Activated CD4-positive, alpha-beta T cell treated with anti-CD3 and anti-CD28 coated beads for 1 hour (primary cell): ENCODE results near the gene CPE.
"Not testable (repeated sequence)": the region's sequence is repeated elsewhere in the genome, so short reads cannot be mapped to it uniquely, and the experiment has no call there.

Experiments
- DNase-seq: peaks from one replicate; pipeline ENCODE4 v3.0.0-alpha.2; 2020

Gene CPE

DNA sequence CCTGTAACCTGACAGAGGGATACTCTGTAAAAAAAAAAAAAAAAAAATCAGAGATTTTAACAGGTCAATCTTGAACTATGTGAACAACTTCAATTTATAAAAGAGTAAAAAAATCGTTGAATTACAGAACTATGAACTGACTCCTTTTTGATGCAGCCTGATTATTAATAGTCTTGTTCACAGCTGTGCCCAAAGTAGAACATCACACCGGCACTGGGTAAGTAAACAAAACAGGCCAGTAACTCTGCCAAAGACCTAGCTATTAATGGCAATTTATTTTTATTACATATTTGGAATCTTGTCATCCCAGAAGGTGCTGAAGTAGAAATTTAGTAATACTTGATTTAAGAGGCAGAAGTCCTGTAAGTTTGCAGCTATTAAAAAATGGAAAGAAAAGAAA, 31.4 kb downstream of the CPE start:
- DNase-seq, result no peak

DNA sequence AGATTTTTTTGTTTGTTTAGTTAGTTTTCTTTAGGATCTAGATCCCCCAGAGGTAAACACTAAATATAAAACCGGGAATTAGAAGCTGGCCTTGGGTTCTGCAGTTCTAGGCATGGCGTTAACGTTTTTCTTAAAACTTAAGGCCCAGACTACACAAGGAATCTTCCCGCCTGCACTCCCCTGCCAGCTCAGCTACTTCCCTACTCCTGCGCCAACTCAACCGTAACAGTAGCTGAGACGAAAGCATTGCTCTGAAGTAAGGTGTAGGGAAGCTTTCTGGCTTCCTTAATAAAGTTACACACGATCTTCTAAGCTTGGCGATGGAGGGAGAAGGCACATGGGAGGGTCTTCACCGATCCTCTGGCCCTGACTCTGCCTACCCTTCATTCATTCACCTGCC, 37.1 kb downstream of the CPE start:
- DNase-seq, result no peak

DNA sequence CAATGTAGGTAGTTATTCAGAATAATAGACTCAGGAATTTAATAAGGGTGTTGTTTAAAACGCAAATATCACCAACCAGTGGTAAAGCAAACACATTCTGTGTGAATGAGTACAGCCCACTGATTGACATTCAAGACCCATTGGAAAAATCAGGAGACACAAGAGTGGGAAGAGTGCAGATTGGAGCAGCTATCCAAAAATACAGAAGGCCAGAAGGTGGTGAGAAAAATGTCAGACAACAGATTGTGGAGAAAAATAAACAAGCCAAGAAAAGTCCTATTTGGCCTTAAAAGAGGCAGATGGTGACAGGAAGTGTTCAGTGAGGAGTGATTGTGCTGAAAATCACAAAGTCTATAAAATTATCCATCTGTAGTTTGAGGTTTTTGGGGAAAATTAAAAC, 39.3 kb downstream of the CPE start:
- DNase-seq, result no peak

DNA sequence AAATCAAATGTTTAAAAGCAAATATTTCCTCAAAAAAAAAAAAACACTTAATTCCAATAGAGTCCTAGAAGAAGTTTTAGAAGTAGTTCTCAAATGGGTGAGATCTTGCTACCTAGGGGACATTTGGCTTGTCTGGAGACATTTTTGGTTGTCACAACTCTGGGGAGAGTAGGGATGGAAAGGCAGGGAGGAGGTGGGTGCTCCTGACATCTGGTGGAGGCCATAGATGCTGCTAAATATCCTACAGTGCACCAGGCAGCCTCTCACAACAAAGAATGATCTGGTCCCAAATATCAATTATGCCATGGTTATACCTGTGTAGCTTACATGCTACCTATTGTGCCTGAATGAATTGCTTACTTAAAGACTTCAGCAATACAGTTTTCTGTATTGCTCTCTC, 46.8 kb downstream of the CPE start:
- no peak for DNase-seq

DNA sequence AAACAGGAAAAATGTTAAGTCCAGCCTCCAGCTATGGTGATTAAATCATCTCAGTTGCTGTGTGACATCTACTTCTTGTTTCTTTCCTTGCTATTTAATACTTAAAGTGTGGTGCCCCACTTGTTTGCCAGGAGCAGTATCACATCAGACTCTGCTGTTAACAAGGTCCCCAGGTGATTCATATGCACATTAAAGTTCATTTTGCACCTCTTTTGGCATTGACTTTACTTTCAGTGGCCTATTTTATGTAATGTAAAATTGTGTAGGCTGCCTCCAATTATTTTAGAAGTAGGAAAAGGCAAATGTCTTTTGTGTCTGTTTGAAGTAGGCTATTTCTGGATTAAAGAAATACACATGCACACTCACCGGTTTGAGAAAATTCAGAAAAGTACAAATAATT, 47.5 kb downstream of the CPE start:
- no peak for DNase-seq

DNA sequence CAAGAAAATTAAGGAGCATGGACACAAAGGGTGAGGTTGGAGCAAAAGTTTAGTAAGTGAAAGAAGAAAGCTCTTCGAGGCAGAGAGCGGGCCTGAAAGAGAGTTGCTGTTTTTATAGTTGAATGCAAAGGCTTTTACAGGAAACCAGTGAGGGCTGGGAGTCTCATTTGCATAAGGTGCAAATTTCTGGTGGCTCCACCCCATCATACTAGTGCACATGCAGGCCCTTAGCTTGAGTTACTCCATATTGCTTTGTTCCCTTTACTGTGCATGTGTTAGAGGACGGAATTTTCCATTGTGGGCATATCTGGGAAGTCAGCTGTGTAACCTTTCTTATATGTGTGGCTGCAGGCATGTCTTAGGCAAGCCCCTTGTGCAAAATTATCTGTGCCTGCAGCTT, 48.0 kb downstream of the CPE start:
- no peak for DNase-seq

DNA sequence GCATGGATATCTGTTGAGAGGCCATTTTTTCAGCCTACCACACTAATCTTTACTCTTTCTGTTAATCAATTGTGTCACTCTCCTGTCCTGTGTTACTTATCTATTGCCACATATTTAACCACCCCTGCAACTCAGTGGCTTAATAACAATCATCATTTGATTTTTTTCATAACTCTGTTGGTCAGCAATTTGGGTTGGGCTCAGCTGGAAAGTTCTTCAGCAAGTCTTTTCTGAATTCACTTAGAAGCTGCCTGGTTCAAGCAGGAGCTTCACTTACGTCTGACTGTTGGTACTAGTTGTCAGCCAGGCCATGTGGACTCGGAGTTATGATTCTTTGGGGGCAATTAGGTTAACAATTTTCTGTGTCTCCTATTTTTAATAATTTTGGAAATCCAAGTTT, 50.1 kb downstream of the CPE start:
- DNase-seq, result no peak

DNA sequence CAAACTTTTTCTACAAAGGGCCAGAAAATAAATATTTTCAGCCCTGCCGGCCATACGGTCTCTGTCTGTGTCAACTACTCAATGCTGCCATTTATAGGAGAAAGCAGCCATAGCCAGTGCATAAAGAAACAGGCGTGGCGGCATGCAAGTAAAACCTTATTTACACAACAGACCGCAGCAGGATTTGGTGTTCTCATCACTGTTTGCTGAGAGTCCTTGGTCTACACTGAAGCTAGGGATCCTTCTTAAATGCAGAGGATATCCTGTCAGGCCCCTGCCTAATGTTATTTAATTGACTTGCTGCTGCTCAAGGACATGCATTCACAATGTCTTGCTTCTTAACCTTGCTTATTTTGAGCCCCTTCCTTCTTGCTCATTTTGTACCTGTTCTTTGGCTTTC, 54.7 kb downstream of the CPE start:
- no peak for DNase-seq

DNA sequence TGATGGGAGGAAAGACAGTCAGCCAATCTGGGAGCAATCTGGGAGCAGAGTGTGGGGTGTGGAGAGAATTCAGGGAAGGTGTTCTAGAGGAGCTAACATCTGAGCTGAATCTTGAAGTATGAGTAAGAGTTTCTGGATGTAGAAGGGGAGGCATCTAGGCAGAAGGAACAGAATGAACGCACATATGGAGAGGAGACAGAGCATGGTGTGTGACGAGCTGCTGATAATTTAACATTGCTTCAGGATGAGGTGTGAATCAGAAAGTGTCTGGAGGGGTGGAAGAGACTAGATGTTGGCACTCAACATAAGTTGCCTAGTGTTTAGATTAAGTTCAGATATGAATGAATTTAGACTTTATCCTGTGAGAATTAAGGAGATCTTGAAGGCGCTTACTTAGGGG, 58.9 kb downstream of the CPE start:
- DNase-seq, result no peak

DNA sequence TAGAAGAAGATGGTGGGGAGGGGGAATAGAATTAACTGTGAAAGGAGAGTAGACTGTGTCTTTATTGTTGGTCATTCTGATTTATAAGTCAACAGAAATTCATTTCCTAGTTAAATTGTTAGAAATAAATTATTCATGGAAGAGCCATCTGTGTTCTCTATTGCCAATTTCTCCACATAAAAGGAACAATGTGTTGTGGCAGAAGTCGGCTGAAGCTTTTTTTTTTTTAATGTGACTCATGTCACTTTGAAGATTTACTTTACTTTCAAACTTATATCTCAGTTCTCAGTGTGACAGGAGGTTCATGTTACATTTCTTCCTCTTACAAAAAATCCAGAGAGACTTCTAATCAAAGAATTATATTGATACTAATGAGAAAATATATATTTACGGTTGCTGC, 60.5 kb downstream of the CPE start:
- no peak for DNase-seq

DNA sequence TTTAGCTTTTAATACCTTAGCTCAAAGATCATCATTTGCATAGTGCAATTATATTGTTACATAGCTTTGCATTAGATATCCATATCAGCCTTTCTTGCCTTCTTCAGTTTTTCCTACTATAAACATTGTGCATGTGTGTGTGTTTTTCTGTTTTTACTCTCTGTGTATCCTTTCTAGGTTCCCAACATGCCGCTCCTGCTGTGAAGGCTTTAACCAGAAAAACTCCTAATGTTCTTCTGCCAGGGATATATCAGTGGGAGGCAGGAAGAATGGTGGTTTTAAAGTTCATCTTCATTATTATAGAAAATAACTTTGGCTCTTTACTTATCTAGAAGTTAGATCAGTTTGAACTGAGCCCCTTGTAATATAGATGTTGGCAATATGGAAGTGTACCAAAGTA, 61.2 kb downstream of the CPE start:
- DNase-seq, result no peak

DNA sequence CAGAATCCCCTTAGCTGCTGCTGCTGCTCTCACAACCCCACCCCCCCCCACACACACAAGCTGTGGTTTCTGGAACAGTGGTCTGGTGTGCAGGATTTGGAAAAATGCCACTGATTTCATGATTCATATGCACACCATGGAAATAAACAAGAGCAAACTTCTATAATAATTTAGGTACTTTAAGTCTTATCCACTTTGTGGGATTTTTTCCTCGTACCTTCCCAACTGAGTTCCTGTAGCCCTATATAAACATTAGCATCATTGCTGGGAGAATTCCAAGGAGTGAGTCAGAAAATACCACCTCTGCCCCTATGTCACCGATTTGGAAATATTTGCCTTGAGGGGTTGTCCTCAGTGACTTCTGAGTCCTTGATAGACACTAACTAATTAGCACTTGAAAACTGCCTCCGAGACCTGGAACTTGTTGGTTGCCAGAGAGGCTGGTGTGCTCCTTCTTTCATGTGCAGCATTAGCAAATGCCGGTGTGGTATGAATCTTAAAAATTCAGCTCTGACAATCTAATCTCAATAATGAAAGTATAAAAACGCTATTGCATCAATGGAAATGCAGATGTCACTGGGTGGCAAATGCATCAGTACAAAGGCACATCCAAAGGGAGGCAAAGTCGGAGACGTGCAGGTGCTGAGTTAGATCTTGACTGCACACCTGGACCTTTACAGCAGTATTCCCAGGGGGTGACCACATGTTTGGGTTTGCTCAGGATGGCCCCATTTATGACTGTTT, 61.8 kb downstream of the CPE start:
- no peak for DNase-seq

DNA sequence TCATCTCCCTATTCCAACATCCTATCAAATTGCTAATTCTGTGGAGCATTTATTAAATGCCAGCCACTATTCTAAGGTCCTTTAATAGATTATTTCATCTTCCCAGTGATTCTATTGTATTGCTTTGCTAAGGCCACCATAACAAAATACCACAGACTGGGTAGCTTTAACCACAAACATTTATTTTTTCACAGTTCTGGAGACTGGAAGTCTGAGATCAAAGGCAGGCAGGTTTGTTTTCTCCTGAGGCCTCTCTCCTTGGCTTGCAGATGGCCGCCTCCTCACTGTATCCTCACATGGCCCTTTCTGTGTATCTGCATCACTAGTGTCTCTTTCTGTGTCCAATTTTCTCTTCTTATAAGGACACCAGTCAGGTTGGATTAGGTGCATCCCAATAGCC, 64.5 kb downstream of the CPE start:
- no peak for DNase-seq

DNA sequence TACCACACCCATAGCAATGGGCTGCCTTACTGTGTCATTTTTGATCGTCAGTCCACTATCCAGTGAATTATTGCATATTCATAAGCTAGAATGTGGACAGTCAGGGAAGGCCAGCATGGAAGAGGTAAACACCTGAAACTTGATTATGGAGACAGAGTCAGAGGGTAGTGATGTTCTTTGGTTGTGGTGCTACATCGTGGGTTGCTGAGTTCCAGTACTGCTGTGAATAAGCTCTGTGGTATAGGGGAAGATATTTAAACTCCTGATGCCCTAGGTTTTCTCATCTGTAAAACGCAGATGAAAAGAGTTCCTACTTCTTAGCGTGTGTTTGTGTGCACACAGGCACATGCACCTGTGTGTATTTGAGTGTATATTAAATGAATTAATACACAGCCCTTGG, 69.9 kb downstream of the CPE start:
- no peak for DNase-seq

DNA sequence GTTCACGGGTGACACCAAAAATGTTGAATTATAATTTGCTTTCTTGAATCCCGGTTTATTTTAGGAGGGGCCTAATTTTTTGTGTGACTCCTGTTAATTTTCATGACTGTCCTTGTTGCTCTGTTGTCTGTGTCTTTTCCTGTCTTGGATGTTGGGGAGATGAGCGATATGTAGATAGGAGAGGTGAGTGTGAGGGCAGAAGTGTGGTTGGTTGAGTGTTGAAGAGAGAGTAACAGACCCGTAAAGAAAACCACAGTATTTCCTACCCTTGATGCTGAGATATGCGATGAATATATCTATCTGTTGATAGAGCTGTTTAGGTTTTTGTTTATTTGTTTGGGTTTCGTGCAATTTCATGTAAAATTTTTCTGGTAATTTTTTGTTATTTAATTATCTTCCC, 70.5 kb downstream of the CPE start:
- DNase-seq, result no peak

DNA sequence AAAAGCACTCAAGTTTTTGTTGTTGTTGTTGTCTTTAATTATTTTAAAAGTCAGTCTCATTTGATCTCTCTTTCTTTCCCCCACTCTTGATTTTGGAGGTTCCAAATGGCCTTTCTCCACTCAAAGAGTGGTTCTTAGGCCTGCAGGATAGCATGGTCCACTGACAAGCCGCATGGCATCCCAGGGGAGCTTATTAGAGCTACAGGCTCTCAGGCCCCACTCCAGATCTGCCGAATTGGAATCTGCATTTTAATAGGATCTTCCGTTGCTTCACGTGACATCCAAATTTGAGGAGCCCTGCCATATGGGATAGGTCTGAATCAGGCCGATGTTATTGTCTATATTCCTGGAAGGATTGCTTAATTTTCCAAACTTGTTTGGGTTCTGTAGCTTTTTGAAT, 72.1 kb downstream of the CPE start:
- no peak for DNase-seq

DNA sequence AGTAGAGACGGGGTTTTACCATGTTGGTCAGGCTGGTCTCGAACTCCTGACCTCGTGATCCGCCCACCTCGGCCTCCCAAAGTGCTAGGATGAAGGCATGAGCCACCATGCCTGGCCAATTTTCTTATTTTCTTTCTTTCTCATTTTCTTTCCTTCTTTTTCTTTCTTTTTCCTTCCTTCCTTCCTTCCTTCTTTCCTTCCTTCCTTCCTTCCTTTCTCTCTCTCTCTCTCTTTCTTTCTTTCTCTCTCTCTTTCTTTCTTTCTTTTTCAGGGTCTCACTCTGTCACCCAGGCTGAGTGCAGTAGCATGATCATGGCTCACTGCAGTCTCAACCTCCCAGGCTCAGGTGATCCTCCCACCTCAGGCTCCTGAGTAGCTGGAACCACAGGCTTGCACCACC, 74.3 kb downstream of the CPE start:
- not testable (repeated sequence) for DNase-seq

DNA sequence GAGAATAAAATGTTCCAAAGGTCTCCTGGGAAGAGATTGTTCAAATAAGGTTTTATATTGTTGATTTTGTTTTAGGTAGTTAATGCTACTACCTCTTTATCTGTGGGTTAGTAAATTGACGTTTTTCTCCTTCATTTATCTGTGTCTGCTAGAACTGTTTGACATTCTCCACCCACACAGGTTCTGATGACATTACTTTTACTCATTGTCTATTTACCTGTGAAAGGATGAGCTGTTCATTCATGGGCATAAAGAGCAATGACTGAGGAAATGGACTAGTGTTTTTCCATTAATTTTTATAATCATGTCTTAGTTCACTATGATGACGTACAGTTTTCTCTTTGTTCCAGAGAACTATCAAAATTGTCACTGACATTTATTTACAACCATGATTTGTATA, 75.6 kb downstream of the CPE start:
- no peak for DNase-seq

DNA sequence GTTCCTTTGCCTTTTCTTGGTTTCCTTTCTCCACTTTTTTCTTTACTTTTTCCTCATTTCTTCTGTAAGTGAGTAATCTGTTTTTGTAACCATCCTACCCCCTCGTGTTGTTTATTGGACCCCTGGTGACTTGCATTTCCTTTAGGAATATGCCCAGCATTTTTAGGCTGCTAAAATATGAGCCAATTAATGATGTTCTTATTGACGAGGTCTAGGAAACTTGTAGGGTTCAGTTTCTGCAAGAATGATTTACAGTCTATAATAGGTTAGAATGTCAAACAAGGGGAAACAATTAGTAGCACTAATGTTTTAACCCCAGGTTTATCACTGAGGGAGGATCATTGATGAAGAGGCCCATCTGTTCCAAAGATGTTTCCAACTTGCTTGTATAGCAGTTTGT, 79.0 kb downstream of the CPE start:
- no peak for DNase-seq

DNA sequence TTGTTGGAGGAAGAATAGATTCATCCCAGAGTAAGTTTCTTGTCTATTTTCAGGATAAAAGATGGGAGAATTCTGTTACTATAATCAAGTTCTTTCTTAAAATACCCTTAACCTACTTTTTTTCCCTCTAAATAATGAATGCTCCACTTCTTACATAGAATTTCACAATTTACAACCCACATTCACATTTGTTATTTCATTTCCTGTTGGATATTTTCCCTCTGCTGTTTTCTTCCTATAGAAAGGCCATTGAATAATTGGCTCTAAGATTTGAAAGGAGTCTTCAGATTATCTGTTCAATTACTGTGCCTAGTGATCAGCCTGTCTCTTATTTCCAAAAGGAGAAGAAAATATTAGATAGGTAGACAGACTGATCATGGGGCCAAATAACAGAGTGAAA, 79.7 kb downstream of the CPE start:
- no peak for DNase-seq

DNA sequence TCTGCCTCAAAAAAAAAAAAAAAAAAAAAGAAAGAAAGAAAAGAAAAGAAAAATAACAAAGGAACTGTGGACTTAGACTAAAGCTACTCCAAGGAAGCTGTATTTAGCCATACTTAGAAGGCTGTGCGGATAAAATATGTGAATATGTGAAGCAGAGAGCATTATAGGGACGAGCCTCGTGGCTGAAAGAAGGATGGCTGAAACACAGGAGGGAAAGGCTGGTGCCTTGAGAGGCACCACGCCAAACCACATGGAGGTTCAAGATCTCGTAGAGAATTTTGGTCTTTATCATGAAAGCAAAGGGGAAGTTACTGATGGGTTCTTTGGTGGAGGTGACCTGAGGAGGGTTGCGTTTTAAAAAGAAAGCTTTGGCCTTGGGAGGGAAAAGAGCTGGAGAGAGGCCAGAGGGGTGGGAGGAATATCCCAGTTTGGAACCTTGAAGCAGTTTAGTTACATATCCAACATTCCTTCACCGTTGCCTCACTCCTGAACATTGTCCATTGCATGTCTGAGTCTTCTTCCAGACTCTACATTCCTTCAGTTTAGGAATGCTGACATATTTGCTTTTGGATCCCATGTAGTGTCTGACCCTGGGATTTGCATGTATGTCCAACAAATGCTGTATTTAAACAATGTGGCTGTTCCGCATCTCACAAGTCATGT, 82.5 kb downstream of the CPE start:
- DNase-seq, result no peak

DNA sequence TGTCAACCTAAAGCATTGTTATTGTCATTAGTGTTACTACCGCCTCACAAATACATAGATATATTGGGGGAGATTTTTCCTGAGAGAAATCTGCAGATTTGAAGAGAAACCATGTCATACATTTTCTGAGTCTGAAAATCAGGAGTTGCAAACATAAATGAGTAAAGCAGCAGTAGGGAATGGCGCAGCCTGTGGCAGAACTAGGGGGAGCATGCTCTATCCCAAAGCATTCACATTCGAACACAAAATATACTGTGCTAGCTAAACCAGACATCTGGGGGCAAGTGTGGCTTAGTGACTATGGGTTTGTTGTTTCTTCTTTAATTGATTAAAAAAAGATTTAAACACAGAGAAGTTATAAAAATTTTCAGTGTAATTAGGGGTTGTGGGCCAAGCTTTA, 83.2 kb downstream of the CPE start:
- DNase-seq, result no peak

DNA sequence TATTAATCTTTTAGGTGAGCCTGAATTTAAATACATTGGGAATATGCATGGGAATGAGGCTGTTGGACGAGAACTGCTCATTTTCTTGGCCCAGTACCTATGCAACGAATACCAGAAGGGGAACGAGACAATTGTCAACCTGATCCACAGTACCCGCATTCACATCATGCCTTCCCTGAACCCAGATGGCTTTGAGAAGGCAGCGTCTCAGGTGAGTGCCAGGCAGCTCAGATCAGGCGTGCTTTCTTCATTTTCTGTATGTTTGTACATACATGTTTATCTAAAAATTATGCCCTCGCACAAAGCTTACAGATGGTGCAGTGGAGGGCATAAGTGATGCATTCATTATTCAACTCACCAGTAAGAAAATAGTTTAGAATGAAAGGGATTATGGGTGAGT, 85.6 kb downstream of the CPE start:
- no peak for DNase-seq

DNA sequence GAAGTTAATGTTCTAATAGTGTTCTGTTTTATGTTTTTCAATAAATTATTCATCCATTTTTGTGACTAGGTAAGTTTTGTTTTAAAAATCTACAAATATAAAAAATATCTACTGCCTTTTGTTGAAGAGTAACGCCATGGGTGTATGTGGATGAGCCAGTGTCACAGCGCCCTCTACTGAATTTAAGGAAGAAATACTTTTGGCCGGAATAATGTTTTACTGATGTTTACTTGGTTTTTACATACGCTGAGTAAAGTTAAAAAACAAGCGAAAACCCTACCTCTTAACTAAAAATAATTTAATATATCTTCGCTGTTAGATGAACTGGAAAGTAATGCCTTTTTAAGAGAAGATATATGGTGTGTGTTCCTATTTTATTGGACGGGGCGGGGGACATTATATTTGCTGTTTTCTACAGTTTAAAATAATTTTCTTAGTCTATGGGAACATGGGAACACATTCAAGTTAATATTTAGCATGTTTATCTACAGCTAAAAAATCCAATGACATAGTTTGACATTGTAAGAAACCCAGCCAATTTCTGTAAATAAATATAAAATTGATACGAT, 86.1 kb downstream of the CPE start:
- DNase-seq, result no peak

DNA sequence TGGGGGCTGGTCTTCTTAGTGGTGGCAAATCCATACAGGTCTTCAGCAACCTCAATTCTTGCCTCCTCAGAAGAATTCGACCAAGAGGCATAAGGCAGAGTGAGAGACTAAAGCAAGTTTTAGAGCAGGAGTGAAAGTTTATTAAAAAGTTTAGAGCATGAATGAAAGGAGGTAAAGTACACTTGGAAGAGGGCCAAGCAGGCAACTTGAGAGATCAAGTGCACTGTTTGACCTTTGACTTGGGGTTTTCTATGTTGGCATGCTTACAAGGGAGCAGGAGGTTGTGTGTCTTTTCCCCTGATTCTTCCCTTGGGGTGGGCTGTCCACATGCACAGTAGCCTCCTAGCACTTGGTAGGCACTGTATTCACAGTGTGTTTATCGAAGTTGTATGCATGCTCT, 91.2 kb downstream of the CPE start:
- DNase-seq, result no peak
